ENCODE measurements around the gene LIG3.
"Not testable (repeated sequence)": the region's sequence is repeated elsewhere in the genome, so short reads cannot be mapped to it uniquely, and the experiment has no call there.

LIG3 gene

GRCh38 chr17:35028531-35029262 is 48.4 kb downstream of the LIG3 start:
- DNase-seq (ENCODE audit: low read depth, low spot score) = no peak
- peak overlapping the region; percentile 80 for H3K27ac ChIP-seq

- no peak for DNase-seq (ENCODE audit: low read depth, low spot score)
- H3K27ac ChIP-seq = no peak overlapping the region
Observed at GRCh38 chr17:35030780-35031179, 50.5 kb downstream of the LIG3 start.

GRCh38 chr17:35038453-35038852 is 58.1 kb downstream of the LIG3 start:
- DNase-seq (ENCODE audit: low read depth, low spot score) = no peak
- H3K27ac ChIP-seq = no peak overlapping the region

GRCh38 chr17:35041390-35041789 is 61.1 kb downstream of the LIG3 start:
- DNase-seq (ENCODE audit: low read depth, low spot score) = no peak
- no peak overlapping the region for H3K27ac ChIP-seq

GRCh38 chr17:35044181-35044580 is 63.9 kb downstream of the LIG3 start:
- no peak overlapping the region for H3K27ac ChIP-seq
- no peak for DNase-seq (ENCODE audit: low read depth, low spot score)

- not testable (repeated sequence) for H3K27ac ChIP-seq; DNase-seq (ENCODE audit: low read depth, low spot score)
Observed at GRCh38 chr17:35045458-35045979, 65.2 kb downstream of the LIG3 start.

- no peak overlapping the region for H3K27ac ChIP-seq
- DNase-seq (ENCODE audit: low read depth, low spot score) = no peak
Observed at GRCh38 chr17:35046245-35046644, 65.9 kb downstream of the LIG3 start.

- peak overlapping the region; percentile 1 for H3K27ac ChIP-seq
- DNase-seq (ENCODE audit: low read depth, low spot score) = no peak
Observed at GRCh38 chr17:35046740-35047283, 66.5 kb downstream of the LIG3 start.

- no peak for DNase-seq (ENCODE audit: low read depth, low spot score)
Observed at GRCh38 chr17:35048685-35049379, 68.5 kb downstream of the LIG3 start.

GRCh38 chr17:35050170-35050569 is 69.9 kb downstream of the LIG3 start:
- no peak overlapping the region for H3K27ac ChIP-seq
- no peak for DNase-seq (ENCODE audit: low read depth, low spot score)

More at GRCh38 chr17:35048685-35049379, 68.5 kb downstream of the LIG3 start:
- no peak overlapping the region for H3K27ac ChIP-seq

- peak overlapping the region; percentile 3 for H3K27ac ChIP-seq
- no peak for DNase-seq (ENCODE audit: low read depth, low spot score)
Observed at GRCh38 chr17:35051183-35051578, 70.9 kb downstream of the LIG3 start.

- H3K27ac ChIP-seq = peak overlapping the region; percentile 3
- DNase-seq (ENCODE audit: low read depth, low spot score) = no peak
Observed at GRCh38 chr17:35051579-35052240, 71.4 kb downstream of the LIG3 start.

- no peak for DNase-seq (ENCODE audit: low read depth, low spot score)
- H3K27ac ChIP-seq = peak overlapping the region; percentile 3
Observed at GRCh38 chr17:35052241-35052610, 71.9 kb downstream of the LIG3 start.

GRCh38 chr17:35052780-35053179 is 72.5 kb downstream of the LIG3 start:
- DNase-seq (ENCODE audit: low read depth, low spot score) = no peak
- H3K27ac ChIP-seq = no peak overlapping the region

GRCh38 chr17:35053204-35053603 is 72.9 kb downstream of the LIG3 start:
- H3K27ac ChIP-seq = no peak overlapping the region
- DNase-seq (ENCODE audit: low read depth, low spot score) = no peak

- no peak overlapping the region for H3K27ac ChIP-seq
- no peak for DNase-seq (ENCODE audit: low read depth, low spot score)
Observed at GRCh38 chr17:35056013-35056412, 75.7 kb downstream of the LIG3 start.

GRCh38 chr17:35057332-35057915 is 77.1 kb downstream of the LIG3 start:
- DNase-seq (ENCODE audit: low read depth, low spot score) = no peak
- no peak overlapping the region for H3K27ac ChIP-seq

Data from epithelial cell of prostate (primary cell).